ENCODE measurements around the gene IMP4.

Gene IMP4

DNA sequence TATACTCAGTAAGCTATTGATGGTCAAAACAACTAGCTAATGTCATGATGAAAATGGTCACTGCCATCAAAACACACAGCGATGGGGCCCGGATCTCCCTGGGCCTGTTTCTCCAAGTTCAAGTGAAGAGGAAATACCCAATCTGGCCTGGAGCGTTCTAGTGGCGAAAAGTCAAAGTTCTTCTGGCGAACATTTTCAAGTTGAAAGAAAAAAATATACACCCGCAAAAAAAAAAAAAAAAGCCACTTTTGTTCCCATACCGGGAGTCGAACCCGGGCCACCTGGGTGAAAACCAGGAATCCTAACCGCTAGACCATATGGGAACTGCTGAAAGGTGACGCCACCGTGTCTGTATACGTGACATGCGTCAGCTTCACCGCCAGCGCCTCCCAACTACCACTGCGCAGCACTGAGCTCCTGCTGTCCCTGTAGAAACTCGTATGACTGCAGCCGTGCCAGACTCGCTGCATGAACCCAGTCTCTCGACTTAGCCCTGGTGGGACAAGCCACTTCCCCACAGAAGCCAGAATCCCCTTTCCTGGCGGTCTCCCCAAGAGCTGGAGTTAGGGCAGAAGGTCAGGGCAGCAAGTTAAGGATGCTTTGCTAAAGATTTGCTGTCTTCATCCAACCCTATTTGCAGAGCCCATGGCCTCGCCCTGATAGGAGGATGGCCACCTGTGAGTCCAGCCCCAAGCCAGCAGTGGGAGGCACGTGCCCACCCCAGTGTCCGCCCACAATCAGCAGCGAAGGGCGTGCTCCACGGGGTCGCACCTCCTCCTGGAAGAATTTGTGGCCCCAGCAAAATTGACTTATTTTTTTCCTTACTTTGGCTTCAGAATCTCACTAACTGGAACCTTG, 5.6 kb upstream of the IMP4 start:
- DNase-seq (ENCODE audit: low spot score), result peak; percentile 82

DNA sequence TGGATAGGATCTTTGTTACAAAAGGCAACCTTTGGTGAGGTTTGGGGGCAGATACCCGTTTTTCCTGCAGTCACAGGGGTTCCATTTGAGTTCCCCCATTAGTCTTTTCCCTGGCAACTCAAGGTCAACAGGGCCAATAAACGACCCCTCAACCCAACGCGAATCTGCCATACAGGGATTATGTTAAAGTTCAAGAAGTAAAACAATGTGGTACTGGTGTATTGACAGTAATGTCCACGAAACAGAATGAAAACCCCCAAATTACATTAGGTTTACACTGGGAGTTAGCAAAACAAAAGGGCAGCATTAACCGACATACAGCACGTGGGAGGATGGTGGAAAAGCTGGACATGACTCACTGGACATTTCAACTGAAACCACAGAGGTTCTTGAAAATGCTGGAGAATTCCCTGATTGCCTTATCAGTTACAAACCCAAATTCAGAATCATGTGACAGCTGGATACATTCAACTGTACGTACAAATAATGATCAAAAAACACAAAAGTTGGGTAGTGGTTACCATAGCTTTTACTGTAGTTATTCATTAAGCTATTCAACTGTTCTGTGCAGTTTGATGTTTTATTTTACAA, 4.9 kb upstream of the IMP4 start:
- no peak for DNase-seq (ENCODE audit: low spot score)

DNA sequence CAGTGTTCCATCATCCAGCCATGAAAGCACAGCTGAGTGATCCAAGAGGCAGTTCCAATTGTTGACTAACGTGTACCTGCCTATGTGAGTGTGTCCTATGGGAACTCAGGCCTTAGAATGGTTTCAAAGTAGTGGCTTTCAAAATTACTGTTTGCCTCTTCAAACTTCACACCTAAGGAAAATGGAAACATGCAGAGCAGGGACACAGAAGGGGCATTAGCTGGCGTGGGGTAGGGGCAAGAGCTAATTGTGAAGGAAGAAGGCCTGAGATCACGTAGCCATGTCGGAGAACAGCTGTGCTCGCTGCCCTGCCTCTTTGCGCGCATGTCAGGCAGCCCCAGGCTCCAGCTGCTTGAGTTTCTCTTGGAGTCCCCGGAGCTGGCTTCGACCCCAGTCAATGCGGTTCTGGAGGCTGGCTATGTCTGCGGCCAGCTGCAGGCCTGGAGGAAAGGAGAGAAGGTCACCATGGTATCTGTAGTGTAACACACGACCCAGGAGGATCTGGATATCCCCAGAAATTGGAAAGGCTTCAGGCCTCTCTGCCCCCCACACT, 3.8 kb upstream of the IMP4 start:
- no peak for DNase-seq (ENCODE audit: low spot score)

DNA sequence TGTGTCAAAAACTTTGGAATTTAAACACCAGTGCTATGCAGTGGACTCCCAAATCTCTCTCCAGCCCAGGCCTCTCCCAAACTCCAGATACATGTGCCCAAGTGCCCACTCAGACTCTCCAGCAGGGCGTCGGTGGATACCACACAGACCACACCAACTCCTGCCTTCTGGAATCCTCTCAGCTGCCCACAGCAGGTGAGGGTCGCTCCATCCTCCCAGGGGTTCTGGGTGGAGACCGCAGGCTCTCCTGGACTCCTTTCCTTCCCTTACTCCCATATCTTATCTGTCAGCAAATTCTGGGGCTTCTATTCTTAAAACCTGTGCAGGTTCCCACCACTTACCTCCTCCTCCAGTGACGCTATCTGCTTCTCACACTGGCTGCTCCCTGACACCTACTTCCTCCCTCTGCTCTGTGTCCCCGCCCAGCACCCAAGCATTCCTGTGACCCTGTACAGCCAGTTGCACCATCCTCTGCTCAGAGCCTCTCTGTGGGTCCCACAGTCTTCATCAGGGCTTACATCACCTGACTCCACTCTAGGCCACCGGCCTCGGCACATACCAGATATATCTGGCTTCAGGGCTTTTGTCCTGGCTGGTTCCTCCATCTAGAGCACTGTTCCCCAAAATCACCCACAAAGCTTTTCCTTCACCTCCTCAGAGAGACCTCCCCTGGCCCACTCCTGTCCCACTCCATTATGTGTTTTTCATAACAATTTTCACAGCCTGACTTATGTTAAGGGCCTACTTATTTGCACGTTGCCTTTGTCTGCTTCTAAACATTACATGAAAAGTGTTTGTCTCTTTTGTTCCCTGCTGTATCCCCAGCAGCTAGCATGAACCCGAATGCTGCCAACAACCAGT, 2.6 kb upstream of the IMP4 start:
- DNase-seq (ENCODE audit: low spot score), result no peak

DNA sequence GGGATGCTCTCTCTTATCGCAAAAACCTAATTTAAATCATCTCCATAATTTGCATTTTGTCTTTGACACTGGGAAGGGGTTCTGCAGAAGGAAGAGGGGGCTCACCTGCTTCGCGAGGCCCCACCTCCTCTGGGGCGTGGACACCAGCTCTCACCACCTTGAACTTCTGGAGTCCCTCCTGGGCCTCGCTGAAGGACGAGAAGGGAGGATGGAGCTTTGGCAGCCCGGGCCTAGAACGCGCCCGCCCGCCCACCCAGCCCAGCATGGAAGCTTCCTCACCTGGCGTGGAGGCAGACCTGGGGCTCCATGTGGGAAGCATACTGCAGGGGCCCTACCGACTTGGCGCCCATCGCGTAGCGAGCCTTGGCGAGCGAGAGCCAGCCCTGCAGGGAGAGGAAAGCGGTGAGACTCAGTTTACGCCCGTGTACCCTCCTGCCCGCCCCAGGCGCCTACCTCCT, 1.1 kb upstream of the IMP4 start:
- DNase-seq (ENCODE audit: low spot score), result peak; percentile 52

DNA sequence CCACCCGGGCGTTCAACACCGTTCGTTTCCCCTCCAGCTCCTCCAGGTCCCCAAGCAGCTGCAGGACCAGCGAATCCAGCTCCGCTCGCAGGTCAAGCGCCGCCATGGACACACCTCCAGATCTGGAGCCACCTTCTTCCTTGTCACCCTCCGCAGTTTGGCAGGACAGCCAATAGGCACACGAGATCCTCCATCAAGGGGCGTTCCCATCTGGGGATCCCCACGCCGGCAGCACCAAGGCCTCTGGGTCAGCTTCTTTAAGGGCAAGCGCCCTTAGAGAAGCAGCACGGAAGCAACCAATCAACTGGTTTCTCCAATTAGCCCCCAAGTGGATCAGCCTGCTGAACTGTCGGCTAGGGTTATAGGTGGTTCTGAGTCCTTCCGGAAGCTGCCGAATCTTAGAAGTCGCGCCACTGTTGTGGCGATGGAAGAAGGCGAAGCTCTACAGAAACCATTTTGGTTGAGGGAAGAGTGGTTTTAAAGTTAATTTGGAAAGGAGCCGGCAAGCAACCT, 621 bp upstream of the IMP4 start:
- peak; percentile 92 for DNase-seq (ENCODE audit: low spot score)

DNA sequence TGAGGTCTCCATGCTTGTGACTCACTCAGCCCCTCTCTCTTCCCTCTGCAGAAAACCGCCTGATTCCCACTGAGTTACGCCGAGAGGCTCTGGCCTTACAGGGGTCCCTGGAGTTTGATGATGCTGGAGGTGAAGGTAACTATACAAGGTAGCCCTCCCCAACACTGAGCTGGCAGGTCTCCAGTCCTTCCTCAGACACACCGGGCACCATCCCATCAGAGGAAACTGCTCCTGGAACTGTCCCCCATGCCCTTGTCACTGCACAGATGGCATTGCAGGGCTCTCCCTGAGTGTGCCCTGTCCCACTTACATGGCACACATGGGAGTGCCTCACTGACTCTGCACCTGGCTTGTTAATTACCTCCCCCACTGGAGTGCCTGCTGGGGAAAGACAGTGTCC, 1.9 kb downstream of the IMP4 start:
- DNase-seq (ENCODE audit: low spot score), result no peak

DNA sequence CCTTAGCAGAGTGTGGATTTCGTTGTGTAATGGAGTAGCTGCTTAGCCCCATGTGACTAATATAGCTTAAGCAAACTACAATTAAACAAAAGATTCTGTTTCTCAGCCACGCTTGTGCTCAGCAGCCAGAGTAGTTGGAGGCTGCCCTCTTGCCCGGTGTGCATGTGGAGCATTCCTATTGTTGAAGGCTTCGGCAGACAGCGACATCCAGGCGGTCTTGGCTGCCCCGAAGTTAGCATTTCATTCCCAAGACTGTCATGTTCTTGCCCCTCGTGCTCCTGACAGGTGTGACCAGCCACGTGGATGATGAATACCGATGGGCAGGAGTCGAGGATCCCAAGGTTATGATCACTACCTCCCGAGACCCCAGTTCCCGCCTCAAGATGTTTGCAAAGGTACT, 2.4 kb downstream of the IMP4 start:
- DNase-seq (ENCODE audit: low spot score), result no peak

DNA sequence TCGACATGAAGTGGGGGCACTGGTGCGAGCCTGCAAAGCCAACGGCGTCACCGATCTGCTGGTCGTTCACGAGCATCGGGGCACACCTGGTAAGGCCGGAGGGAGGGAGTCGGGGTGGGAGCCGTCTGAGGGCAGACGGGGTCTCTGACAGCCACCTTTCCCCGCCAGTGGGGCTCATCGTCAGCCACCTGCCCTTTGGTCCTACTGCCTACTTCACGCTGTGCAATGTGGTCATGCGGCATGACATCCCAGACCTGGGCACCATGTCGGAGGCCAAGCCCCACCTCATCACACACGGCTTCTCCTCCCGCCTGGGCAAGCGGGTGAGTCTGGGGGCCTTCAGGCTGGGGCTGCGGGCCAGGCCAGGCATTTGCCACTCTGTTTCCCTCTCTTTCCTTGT, 2.9 kb downstream of the IMP4 start:
- DNase-seq (ENCODE audit: low spot score), result no peak

DNA sequence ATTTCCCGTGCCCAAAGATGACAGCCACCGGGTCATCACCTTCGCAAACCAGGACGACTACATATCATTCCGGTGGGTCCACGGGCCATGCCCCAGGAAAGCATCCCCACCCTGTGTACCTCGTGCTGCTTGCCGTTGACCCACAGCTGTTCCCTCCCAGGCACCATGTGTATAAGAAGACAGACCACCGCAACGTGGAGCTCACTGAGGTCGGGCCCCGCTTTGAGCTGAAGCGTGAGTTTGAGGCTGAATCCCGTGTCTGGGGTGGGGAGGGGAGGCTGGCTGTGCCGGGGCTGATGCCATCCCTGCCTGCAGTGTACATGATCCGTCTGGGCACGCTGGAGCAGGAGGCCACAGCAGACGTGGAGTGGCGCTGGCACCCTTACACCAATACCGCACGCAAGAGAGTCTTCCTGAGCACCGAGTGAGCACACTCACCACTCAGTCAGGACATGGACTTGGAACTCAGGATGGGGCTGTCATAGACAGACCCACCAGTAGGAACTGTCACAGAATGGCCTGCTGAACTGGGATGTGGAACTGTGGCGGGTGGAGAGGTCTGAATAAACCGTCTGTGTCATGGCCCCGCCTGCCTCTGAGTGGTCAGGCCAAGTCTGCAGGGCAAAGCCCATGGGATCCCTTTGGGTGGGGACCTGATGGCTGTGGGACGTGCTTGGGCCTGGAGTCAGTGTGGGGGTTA, 3.5 kb downstream of the IMP4 start:
- DNase-seq (ENCODE audit: low spot score), result no peak

DNA sequence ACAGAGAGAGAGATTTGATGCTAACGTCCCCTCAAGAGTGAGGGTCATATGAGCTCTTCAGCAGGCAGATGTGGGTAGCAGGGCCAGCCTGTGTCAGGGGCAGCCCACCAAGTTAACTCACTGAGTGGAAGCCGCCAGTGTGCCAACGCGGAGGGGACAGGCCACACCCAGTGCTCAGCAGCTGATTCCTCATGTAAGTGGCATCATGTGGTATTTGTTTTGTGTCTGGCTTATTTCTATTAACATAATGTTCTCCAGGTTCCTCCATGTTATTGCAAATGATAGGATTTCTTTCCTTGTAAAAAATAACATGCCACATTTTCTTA, 4.0 kb downstream of the IMP4 start:
- DNase-seq (ENCODE audit: low spot score), result no peak

DNA sequence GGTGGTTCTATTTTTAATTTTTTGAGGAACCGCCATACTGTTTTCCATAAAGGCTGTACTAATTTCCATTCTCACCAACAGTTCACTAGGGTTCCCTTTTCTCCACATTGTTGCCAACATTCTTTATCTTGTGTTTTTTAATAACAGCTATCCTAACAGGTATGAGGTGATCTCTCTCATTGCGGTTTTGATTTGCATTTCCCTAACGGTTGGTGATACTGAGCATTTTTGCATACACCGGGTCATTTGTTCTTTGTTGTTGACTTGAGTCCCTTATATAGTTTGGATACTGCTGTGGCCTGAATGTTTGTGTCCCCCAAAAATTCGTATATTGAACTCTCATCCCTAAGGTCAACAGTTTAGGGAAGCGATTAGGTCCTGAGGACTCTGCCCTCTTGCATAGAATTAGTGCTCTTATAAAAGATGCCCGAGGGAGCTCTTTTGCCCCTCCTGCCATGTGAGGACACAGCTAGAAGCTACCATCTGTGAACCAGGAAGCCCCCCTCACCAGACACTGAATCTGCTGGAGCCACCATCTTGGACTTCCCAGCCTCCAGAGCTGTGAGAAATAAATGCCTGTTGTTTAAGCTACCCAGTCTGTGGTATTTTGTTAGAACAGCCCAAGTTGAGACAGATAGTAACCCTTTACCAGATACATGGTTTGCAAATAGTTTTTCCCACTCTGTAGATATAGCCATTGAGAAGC, 4.7 kb downstream of the IMP4 start:
- no peak for DNase-seq (ENCODE audit: low spot score)

DNA sequence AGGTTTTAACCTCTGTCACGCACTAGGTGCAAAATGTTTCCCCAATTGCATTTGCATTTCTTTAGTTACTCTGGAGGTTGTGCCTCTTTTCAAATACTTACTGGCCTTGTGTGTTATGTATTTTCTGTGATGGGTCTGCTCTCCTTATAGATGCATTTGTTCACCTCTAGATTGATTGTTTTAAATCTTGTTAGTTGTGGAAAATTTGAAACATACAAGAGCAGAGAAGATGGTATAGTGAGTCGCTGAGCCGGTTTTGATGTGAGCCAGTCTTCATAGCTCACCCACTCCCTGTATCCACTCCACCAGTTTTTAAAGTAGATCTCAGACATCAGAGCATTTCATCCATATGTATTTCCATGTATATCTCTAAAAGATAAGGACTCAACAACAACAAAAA, 6.5 kb downstream of the IMP4 start:
- no peak for DNase-seq (ENCODE audit: low spot score)

DNA sequence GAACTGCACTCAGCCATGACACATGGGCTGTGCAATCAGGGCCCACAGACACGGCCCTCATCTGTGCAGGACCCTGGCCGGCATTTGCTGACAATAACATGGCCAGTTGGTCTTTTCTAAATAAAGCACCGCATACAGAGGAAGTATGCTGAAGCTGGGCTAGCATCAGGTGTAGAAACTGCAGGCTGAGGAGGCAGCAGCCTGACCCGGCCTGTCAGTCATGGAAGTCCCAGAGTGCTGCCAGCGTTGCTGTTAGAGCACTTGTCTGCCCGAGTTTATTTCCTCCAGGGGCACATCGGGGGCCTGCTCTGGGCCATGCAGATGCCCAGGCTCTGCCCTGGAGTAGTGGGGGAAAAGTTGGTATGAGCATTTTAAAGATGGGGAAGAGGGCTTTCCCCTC, 9.0 kb downstream of the IMP4 start:
- DNase-seq (ENCODE audit: low spot score), result no peak

DNA sequence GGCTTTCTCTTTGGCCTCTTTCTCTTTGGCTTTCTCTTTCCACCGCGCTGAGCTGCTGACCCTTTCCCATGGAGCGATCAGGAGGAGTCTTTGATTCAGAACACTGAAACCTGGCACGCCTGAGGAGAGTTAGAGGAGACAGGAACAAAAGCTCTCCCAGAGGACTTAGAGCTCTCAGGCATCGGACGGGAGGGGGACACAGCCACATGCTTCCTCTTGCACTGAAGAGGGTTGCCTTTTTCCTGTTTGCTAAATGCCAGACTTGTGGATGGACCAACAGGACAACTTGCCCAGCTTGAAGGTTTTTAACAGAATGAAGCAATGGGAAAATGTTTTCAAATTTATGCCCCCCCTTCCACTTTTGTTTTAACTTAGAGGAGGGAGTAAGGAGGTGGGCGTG, 9.5 kb downstream of the IMP4 start:
- DNase-seq (ENCODE audit: low spot score), result no peak

DNA sequence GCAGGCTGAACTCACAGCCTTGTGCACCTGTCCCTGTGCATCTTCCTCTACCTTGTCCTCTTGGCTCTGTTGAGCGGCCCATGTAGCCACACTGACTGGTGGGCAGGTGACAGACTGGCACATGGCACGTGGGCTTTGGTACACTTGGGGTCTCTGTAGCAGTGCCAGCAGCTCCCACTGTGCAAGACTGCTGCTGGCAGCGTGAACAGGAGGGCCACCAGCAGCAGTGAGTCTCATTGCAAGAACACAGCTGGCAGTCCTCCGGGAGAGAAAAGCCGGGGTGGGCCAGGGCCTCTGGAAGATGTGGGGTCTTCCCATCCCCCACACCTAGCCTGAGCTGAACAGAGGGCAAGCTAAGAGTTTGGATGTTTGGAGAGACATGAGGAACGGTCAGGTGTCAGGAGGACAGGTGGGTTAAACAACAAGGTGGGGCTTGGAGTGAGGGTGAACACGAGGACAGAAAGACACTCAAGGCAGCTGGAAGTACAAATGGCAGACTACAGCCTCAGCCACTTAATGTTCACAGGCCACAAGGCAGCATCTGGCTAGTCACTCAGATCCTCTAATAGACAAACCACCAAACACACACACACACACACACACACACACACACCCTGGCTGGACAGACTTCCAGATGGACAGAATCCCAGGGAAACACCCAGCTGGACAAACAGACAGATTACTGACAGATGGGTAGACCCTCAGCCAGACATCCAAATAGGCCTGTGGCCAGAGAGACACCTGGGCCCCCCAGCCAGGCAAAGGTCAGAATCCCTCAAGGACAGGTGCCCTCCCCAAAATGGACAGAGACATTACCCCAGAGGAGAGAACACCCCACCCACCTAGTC, 10.8 kb downstream of the IMP4 start:
- no peak for DNase-seq (ENCODE audit: low spot score)

DNA sequence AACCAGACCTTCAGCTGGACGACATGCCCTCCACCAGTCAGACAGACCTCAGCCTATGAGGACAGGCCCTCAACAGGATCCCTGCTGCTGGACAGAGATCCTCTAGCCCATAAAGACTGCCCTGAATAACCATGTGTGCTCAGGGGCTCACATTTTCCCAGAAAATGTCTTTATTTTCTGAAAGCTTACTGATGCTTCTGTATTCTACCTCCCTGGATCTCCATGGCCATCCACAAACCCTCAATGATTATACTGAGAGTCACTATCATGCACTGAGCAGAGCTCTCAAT, 11.4 kb downstream of the IMP4 start:
- no peak for DNase-seq (ENCODE audit: low spot score)

DNA sequence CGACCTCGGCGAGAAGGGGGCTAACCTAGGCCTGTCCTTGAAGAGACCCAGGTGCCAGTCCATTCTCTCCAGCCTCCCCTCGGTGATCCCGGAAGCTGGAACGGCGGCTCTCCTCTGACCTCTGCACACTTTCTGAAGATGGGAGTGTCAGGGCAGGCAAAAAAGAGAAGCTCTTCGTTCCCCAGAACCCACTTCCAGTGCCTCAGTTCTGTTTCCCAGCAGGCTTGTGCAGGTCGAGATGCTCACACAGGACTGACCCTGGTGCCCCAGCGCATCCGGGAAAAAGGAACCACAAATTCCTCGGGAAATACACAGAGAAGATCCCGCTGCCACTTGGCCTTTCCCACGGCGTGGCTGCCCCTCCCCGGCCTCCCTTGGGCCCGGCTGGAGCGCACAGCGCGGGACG, 12.5 kb downstream of the IMP4 start:
- DNase-seq (ENCODE audit: low spot score), result no peak

DNA sequence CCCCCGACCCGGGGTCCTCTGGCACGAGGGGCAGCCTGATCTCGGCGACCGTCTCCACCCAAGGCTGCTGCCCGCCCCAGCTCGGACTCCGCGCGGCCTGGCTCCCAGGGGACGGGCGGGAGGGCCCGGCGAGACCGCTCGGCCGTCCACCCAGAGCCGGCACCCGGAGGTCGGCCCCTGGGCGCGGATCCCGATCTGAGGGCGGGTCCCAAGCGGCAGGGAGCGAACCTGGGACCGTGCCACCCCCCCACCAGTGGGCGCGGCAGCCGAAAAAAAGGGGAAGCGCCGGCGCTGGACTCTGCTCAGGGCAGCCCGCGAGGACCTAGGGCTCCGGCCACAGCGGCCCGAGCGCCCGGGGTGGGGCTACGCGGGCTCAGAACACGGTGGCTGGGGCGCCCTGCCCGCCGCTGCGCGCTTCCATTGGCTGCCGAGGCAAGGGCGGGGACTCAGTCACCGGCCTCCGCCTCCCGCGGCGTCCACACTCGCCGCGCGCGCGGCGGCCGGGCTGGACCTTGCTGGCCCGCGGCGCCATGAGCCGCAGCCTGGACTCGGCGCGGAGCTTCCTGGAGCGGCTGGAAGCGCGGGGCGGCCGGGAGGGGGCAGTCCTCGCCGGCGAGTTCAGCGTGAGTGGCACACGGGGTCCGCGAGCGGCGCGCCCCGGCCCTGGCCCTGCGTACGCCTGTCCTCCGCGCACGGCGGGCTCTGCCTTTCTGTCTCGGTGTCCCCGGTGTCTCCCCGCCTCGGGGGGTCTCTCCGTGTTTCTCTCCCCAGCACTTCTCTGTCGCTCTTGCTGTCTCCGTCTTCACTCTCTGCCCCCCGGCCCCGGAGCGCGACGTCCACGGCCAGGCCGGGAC, 13.1 kb downstream of the IMP4 start, which contains the start of gene PTPN18:
Gene PTPN18, plus strand, starts transcription at position 479 of the 854 bp plus-strand sequence. Its CDS starts 52 bp downstream, at position 531.
- DNase-seq (ENCODE audit: low spot score), result peak; percentile 90
